ENCODE measurements around the gene ARRB1. TPM values are rescaled to one million over a fixed set of nuclear protein-coding genes. Genes with fewer than 3 reads are reported as not detected.

Gene ARRB1
- total RNA-seq, 2 donors from 2014 or later, result 41.7 to 128 TPM

GRCh38 chr11:75246006-75246670 lies 105.3 kb downstream of the ARRB1 start:
- 85 to 90% methylated on average over 5 to 7 of the region's 7 CpGs for WGBS, 2 experiments (ENCODE audit: insufficient coverage in 1 of 2, insufficient read length in 1 of 2)
- peak; percentile 39 for DNase-seq
- H3K27ac Mint-ChIP-seq, result no peak overlapping the region
- no peak overlapping the region for H3K9ac ChIP-seq (ENCODE audit: extremely low read depth, low read length, poor library complexity, severe bottlenecking)
- H3K27me3 Mint-ChIP-seq (ENCODE audit: insufficient read depth), result peaks cover 57% of the 10 kb centered on the region
- H3K9me3 ChIP-seq (ENCODE audit: control insufficient read depth, low read length), result no peaks in the 10 kb centered on the region
- peaks cover 48% of the 10 kb centered on the region for H3K27me3 ChIP-seq (ENCODE audit: control insufficient read depth, insufficient read depth, low read length, poor library complexity, severe bottlenecking)
- H3K4me3 ChIP-seq (ENCODE audit: low read length), result no peak overlapping the region
- no peaks in the 10 kb centered on the region for H3K9me3 Mint-ChIP-seq
- H3K36me3 Mint-ChIP-seq (ENCODE audit: low read depth), result no peaks in the 10 kb centered on the region
- H3K4me3 Mint-ChIP-seq, result no peak overlapping the region
- H3K36me3 ChIP-seq (ENCODE audit: control insufficient read depth, insufficient read depth, low read length), result no peaks in the 10 kb centered on the region
- no peak for TF ChIP-seq CTCF (conservative IDR thresholded peaks at IDR 0.05)
- peaks cover 4% of the 10 kb centered on the region for H3K4me1 Mint-ChIP-seq
- peaks cover 4% of the 10 kb centered on the region for H3K4me1 ChIP-seq (ENCODE audit: control insufficient read depth, insufficient read depth, low read length)
- no peak overlapping the region for H3K27ac ChIP-seq (ENCODE audit: low read depth, low read length)

DNA sequence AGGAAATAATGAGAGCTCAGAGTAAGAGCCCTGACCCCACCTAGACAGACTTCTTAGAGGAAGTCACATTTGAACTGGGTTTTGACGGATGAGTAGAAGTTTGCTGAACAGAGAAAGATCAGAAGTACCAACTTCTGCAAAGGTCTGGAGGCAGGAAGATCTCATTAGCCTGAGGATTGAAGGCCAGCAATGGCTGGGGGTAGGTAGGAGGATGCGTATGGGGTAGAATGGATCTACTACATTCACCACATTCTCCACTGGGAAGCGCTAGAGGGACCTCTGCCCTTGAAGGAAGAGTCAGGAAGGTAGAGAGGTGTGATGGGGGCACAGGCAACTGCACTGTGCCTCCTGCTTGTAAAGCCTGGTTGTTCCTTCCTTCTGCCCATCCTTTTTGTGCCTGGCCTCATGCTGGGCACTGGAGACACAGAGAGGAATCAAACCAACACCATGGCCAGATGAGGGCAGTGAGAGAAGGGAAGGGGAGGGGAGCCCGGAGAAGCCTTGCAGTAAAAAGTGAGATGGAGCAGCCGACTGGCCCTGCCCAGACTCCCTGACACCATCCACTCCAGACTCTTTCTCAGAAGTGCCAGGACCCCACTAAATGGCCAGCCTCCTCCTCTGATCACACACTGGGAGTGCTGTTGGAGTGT lies 106.0 kb downstream of the ARRB1 start:
- H3K27me3 ChIP-seq (ENCODE audit: control insufficient read depth, insufficient read depth, low read length, poor library complexity, severe bottlenecking), result peaks cover 55% of the 10 kb centered on the region
- Mint-ChIP-seq H3K9me3 (no peaks in the 10 kb centered on the region), H3K4me3 (no peak overlapping the region), H3K27me3 (ENCODE audit: insufficient read depth) (peaks cover 55% of the 10 kb centered on the region), H3K27ac (no peak overlapping the region), H3K36me3 (ENCODE audit: low read depth) (no peaks in the 10 kb centered on the region), H3K4me1 (peaks cover 4% of the 10 kb centered on the region)
- 68 to 73% methylated on average over 2 to 3 of the region's 5 CpGs for WGBS, 2 experiments (ENCODE audit: insufficient coverage in 1 of 2, insufficient read length in 1 of 2)
- peak; percentile 79 for DNase-seq
- H3K4me1 ChIP-seq (ENCODE audit: control insufficient read depth, insufficient read depth, low read length), result peaks cover 4% of the 10 kb centered on the region
- TF ChIP-seq CTCF (conservative IDR thresholded peaks at IDR 0.05), result peak; percentile 72
- H3K27ac ChIP-seq (ENCODE audit: low read depth, low read length), result no peak overlapping the region
- no peaks in the 10 kb centered on the region for H3K9me3 ChIP-seq (ENCODE audit: control insufficient read depth, low read length)
- no peaks in the 10 kb centered on the region for H3K36me3 ChIP-seq (ENCODE audit: control insufficient read depth, insufficient read depth, low read length)
- H3K4me3 ChIP-seq (ENCODE audit: low read length), result no peak overlapping the region
- H3K9ac ChIP-seq (ENCODE audit: extremely low read depth, low read length, poor library complexity, severe bottlenecking), result no peak overlapping the region

- Mint-ChIP-seq H3K27me3 (ENCODE audit: insufficient read depth) (peaks cover 57% of the 10 kb centered on the region), H3K36me3 (ENCODE audit: low read depth) (no peaks in the 10 kb centered on the region), H3K4me1 (peaks cover 4% of the 10 kb centered on the region), H3K4me3 (no peak overlapping the region), H3K27ac (no peak overlapping the region), H3K9me3 (no peaks in the 10 kb centered on the region)
- peak; percentile 37 for DNase-seq
- H3K4me1 ChIP-seq (ENCODE audit: control insufficient read depth, insufficient read depth, low read length), result peaks cover 4% of the 10 kb centered on the region
- H3K27me3 ChIP-seq (ENCODE audit: control insufficient read depth, insufficient read depth, low read length, poor library complexity, severe bottlenecking), result peaks cover 59% of the 10 kb centered on the region
- H3K4me3 ChIP-seq (ENCODE audit: low read length), result no peak overlapping the region
- H3K36me3 ChIP-seq (ENCODE audit: control insufficient read depth, insufficient read depth, low read length), result no peaks in the 10 kb centered on the region
- no peaks in the 10 kb centered on the region for H3K9me3 ChIP-seq (ENCODE audit: control insufficient read depth, low read length)
- H3K27ac ChIP-seq (ENCODE audit: low read depth, low read length), result no peak overlapping the region
- no peak overlapping the region for H3K9ac ChIP-seq (ENCODE audit: extremely low read depth, low read length, poor library complexity, severe bottlenecking)
- TF ChIP-seq CTCF (conservative IDR thresholded peaks at IDR 0.05), result no peak
- WGBS, 2 experiments (ENCODE audit: insufficient coverage in 1 of 2, insufficient read length in 1 of 2), result 83 to 87% methylated on average over 6 to 9 of the region's 10 CpGs
These were observed 107.2 kb downstream of the ARRB1 start for GRCh38 chr11:75244052-75244814.

Data from endodermal cell (in vitro differentiated cells).